Ramos (cell line): ENCODE measurements around the gene ENOX1.

Experiments
- in situ Hi-C: fragments of 300-500 bp; cut with MboI; formaldehyde crosslinking; loops from one replicate; pipeline ENCODE4 v1.14.3; 2022; ENCODE audit warnings: low sequenced_read_pairs; ENCODE audit not compliant: unreplicated experiment

ENOX1 gene

GRCh38 chr13:43629691-43630480 lies 156.9 kb downstream of the ENOX1 start:
- in situ Hi-C loops, result no loop called here

- in situ Hi-C loops, result no loop called here
Measured at GRCh38 chr13:43626994-43627393, 159.8 kb downstream of the ENOX1 start.

GRCh38 chr13:43614063-43614462 lies 172.7 kb downstream of the ENOX1 start:
- in situ Hi-C loops, result no loop called here

DNA sequence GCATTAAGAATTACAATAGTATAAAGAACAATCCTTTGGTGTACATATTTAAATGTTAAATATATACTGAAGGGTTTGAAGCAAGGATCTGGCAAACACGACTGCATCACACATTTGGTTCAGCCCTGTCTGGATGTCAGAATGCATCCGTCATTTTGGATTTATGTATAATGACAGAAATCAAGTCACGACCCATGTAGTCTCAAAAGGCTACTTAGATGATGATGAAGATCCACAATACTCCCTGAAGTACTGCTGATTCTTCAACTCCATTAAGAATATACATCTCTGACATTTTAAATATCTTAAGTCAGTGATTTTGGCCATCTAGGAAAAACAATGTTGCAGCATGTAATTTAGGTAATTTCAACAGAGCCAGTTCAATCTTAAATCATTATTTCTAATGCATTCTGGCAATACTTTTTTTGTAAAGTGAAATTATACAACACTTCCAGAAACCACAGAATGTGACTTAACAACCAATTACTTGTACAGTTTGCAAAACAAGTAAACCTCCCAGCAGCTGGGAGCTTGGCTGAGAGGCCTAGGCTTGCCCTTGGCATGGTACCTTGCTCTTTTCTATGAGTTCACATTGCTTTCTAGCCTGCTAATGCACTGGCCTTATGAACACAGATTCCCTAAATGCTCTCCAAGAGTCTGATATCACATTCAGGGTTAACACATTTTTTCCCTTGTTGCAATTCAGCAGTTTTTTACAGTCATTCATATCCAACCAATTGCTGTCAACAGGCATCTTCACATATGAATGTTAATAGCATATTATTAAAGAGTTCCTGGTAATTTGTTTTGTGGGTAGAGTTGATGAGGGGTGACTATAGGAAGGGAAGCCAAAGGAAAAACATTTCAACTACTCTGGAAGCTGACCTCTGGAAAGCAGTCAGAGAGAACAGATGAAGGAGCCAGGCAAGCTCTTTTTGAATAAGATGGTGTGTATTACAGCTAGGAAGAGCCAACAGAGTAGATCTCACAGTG lies 175.2 kb downstream of the ENOX1 start:
- in situ Hi-C loops, result no loop called here

DNA sequence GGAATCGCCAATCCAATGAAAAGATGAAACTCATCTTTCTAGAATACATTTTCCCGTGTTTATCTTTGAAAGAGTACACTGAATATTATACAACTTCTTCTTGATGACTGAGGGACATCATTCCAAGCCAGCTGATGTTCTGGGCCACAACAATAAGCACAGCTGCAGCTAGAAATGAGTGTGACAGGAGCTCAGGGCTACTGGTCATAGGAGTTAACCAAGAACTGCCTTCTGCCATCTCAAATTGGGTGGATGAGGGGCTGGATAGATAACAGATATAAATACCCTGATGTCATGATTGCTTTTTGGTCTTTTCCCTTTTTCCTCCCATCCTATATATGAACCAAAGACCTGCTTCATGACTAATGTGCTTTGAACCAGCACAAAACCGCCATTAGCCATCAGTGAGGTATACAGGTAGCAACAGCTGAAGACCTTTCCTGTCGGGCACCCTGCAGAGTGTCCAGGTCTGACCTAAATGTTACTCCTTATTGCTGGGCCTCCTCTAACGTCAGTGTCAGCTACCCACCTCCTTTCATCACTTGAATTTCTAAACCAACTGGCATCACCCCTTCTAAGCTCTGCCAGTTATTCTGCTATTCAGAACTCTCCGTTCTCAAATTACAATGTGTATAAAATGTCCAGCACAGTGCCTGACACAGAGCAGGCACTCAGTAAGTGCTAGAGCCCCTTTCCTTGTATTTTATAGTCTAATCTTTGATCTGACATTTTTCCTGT lies 178.2 kb downstream of the ENOX1 start:
- in situ Hi-C loops, result no loop called here

GRCh38 chr13:43597599-43597945 lies 189.2 kb downstream of the ENOX1 start:
- in situ Hi-C loops, result no loop called here

GRCh38 chr13:43596924-43597598 lies 189.7 kb downstream of the ENOX1 start:
- in situ Hi-C loops, result no loop called here

DNA sequence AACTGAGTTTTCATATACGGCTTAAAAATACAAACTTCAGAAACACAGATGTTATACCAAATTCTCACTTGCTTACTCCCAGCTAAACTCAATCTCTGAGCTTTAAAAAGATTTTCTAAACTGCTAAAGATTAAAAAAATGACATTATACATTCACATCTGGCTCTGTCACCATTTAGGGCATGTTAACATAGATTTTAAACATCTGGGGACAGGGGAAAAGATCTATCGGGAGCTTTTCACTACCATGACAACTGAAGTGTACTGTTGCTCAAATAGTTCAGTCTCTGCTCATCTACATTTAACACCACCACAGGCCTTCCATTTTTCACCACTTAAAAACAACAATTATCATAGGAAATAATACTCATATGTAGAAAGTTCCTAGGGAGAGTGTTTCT lies 190.8 kb downstream of the ENOX1 start:
- in situ Hi-C loops, result no loop called here

DNA sequence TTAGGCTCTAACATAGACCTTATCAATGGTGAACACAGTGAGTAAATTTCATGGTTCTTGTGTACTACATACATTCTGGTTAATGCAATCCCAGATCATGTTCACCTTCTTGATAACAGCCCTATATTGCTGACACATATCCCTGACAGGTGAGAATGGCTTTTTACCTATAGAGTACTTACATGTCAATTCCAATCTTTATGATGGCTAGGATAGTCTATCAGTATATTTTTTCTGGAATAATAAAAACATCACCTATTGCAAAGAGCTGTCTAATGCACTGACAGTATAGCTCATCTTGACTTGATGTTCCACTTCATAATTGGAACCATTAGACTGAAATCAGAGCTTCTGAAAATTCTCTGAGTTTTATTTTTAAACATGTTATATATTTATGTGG lies 199.4 kb downstream of the ENOX1 start:
- in situ Hi-C loops, result no loop called here

- in situ Hi-C loops, result no loop called here
Measured at GRCh38 chr13:43584751-43585150, 202.0 kb downstream of the ENOX1 start.

DNA sequence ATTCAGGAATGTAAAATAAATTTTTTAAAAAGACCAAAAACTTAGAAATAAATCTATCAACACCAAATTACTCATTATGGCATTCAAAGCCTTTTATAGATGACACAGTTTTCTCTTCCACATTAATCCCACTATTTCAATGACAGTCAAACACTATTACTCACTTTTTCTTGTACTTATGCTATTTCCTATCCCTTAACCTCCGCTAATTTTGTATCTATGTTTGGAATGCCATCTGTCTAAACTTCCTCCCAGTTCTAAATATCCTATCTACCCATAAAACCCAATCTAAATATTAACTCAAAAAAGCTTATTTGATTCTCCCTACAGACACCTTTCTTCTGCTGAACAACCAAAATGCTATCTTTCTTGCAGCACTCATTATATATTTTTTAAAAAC lies 203.5 kb downstream of the ENOX1 start:
- in situ Hi-C loops, result no loop called here

DNA sequence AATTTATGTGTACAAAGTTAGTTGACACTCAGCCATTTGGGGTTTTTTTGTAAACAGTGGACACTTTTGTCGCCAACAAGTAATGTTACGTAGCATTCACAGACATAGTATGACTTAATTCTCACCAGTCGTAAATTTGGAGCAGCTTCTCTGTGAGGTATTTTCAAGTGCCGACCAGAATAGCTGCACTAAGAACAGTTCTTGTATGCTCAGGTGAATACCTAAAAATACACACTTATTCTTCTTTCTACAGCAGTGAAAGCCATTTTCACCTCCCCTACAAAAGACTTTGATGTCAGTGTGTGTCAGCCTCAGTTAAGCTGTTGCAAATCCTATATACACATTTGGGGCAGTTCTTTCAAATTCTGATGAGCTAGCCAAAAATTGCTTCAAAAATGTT lies 206.5 kb downstream of the ENOX1 start:
- in situ Hi-C loops, result no loop called here

DNA sequence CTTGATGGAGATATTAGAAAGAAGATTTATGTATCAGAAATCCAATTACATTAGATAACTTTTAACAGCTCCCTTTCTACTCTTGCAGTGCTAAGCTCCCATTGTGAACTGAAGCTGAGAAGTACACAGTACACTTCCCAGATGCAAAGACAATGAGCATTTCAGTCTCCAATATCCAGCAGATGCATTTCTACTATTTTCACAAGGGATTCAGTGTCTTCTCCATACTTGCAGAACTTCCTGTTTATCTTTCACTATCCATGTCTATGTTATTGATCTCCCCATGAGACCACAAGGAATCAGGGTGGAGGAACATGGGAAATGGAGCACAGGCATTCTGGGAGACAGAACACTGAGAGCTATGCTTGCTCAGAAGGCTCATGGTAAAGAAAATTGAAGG lies 207.5 kb downstream of the ENOX1 start:
- in situ Hi-C loops, result no loop called here

- in situ Hi-C loops, result no loop called here
Measured at GRCh38 chr13:43574605-43575004, 212.2 kb downstream of the ENOX1 start.

GRCh38 chr13:43573802-43574514 lies 212.8 kb downstream of the ENOX1 start:
- in situ Hi-C loops, result no loop called here

DNA sequence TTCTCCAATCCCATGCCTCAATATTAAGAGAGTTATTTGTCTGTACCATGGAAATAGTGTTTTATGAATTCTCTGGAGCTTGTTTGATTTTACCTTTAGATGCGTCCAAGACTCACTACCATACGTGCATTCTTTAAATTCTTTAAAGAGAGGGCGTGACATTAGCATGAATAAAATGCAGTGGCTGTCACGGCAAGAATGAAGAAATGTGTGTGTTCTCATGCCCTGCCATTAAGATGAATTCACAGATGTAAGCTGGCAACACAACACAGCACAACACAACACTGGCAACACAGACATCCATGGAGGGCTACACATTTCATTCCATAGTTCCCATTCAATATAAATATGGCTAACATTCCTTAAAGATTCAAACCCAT lies 213.4 kb downstream of the ENOX1 start:
- in situ Hi-C loops, result no loop called here

GRCh38 chr13:43572656-43573360 lies 214.0 kb downstream of the ENOX1 start:
- in situ Hi-C loops, result no loop called here

DNA sequence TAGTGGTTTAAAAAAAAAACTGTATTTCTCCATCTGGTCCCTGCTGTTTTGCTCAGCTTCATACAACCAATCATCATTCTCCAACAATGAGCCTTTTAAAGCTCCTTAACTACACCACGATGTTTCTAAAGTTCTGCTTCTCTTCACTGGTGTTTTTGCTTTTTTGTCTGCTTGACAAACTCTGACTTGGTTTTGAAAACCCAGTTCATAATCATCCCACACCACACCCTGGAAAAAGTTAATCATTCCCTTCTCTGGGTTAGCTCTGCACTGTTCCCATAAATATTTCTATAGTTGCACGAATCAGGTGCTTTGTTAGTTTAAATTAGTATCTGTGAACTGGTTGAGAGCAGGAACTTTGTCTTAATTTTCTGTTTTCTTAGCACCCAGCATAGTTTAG lies 217.1 kb downstream of the ENOX1 start:
- in situ Hi-C loops, result loop anchor here (10.0 kb wide), 1 partner anchor 65 kb away; no protein-coding TSS in a partner anchor

- in situ Hi-C loops, result loop anchor here (10.0 kb wide), 1 partner anchor 63 kb away; no protein-coding TSS in a partner anchor
Measured at GRCh38 chr13:43567608-43568007, 219.2 kb downstream of the ENOX1 start.
